Activated CD8-positive, alpha-beta memory T cell treated with anti-CD3 and anti-CD28 coated beads, Interleukin-2, amount 50 U/mL, for 24 hours (primary cell): ENCODE data around the gene SPINK7.

ENCODE experiments used
- DNase-seq: peaks from one replicate; pipeline ENCODE4 v3.0.0-alpha.2; 2020; ENCODE audit errors: extremely low read depth

SPINK7 gene

GRCh38 chr5:148343603-148344487 lies 31.6 kb downstream of the SPINK7 start:
- no peak for DNase-seq

- no peak for DNase-seq
Observed at GRCh38 chr5:148347706-148348105, 35.5 kb downstream of the SPINK7 start.

DNA sequence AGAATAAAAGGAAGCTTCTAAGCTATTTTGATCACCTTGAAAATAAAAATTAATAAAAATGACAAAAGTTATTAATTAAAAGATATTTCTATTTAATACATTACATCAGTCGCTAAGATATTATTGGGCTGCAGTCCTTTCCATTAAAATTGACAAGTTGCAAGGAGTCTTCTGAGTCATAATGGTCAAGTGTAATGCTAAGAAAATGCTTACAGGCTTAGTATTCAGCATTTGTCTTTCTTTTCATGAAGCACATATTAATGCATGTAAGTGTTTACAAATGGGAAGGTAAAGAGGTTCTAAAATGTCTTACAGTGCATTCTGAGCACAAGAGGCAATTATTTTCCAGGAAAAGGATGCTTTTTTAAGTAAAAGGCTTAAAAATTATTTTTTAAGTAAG lies 40.5 kb downstream of the SPINK7 start:
- no peak for DNase-seq

DNA sequence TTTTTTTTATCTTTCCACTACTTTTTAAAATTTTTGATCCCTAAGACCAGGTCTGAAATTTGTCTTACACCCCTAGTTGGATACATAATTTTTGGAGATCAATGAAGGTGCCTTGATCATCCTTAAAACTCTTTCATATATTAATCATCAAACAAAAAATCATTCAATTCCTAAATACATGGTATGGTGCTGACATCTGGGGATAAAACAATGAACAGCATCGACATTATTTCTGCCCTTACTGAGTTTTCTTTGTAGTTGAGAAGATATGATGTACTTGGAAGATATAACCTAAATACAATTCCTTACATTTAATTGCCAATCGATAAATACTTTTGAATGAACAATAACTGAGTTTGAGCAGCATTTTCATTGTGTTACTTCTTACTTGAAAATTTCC lies 41.4 kb downstream of the SPINK7 start:
- no peak for DNase-seq

GRCh38 chr5:148364343-148364742 lies 52.1 kb downstream of the SPINK7 start:
- DNase-seq, result no peak
